GM21737 (cell line): ENCODE results near the gene KCNE4.

Experiments used
- ATAC-seq: cut with Tn5 transposase; IDR thresholded peaks from one replicate; pipeline ENCODE4 v1.9.1; 2021; ENCODE audit warnings: mild to moderate bottlenecking, moderate library complexity; ENCODE audit not compliant: unreplicated experiment

The KCNE4 gene

DNA sequence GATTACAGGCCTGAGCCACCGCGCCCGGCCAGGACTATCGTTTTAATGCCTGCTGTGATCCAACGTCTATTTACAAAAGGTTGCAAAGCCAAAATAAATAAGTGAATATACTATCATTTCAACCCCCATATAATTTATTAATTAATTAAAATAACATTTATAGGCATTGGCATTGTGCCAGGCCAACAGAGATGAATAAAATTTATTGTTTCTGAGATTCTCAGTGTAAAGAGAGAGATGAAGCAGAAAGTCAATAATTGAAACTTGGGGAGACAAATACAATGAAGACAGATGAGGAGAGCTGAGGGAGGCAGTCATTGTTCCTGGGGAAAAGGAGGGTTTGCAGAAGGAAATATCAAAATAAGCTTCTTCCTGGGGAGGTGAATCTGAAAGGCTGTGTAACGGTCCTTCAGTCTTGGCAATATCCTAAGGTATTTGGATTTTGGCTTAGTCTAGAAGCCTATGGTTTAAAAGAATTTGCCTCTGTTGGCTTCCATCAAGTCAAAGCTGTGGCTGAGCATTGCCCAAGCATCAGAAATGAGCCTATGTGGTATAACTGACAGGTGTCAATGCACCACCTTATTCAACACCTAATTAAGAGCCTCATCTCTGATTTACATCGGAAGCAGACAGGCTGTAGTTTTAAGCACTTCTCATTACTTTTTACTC lies 31.5 kb downstream of the KCNE4 start:
- no peak for ATAC-seq

DNA sequence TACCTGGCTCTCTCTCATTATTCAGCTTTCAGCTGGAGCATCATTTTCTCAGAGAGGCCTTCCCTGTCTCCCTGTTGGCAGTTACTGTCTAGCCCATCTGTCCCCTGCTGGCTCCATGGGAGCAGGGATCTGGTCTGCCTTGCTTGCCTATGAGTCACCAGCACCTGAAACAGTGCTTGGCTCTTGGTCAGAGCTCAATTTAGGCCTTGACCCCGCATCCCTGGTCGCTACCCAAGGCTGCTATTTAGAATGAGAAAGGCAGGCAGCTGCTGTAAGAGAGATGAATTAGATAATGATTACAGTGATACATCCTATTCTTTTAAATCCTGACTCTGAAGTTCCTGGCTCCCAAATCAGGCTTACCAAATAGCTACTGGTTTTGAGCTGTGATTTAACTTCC lies 32.9 kb downstream of the KCNE4 start:
- ATAC-seq, result no peak

DNA sequence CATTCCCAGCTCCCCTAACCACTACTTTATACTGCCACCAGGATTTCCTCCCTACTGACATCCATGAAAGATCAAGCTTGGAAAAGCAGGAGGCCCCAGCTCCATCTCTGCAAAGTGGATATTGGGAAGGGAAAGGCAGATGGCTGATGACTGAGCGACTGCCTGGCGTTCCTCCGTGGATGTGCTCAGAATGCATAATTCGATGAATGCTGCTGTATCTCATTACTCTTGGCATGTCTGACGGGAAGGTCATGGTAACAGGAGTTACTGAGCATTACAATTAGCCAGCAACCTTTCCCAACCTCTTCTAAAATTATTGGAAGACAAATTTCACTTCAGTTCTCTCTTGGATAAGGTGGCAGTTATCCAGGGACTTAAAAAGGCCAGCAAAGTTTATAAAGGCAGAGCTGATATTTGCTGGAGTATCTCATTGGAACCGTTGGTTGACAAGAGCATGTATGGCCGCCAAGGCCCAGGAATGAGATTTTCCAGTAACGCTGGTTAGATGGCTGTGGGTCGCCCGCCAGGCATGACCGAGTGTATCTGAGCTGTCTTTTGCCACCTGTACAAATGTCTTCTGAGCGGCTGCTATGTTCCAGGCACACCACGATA lies 34.5 kb downstream of the KCNE4 start:
- ATAC-seq, result no peak

DNA sequence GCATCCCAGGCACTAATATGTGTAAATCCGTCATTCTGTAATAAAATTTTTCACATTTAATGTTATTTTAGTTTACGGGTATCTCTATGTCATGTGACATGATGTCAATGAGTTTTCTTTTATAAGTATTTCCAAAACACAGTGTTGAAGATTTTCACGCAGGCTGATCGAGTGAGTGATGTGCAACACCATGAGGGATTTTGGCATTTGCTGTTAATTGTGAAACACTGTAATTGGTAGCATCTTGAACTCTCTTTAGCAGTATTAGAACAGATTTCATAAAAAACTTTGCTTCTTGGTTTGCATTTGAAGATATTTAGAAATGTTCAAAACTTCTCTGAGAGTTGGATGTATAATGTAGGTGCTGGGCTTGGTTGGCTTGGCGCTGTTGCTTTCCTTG lies 35.5 kb downstream of the KCNE4 start:
- no peak for ATAC-seq

DNA sequence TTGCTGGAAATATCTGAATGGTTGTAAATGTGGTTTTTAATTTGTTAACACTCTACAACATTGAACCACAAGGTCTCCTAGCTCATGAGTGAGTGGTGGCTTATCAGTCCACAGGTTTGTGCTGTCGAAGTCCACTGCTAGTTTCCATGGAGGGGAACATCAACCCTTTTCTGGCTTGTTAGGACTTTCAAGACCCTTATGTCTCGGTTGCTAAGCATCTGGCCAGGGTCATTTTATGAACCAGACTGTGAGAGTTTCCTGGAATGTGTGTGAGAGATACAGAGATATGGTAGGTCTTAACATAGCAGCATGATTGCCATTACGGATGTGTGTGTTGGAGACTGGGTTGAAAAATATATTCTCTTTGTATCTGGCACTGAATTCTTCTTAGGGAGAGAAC lies 36.9 kb downstream of the KCNE4 start:
- ATAC-seq, result no peak

DNA sequence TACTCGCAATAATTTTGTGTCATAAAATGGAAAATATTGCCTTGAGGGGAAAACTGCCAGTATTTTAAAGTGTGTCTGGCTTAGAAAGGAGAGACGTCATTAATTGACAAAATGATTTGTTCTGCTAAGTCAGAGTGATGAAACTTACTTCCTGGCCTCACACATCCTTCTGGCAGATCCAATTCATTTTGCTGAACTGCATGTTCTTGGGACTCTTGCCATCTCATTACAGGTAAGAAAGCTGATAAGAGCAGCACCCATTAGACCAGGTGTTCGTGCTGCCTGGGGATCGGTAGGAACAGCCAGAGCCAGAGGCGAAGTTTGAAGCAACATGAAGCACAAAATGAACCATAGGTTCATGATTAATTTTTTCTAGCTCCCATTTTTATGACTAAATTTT lies 38.0 kb downstream of the KCNE4 start:
- ATAC-seq, result no peak

DNA sequence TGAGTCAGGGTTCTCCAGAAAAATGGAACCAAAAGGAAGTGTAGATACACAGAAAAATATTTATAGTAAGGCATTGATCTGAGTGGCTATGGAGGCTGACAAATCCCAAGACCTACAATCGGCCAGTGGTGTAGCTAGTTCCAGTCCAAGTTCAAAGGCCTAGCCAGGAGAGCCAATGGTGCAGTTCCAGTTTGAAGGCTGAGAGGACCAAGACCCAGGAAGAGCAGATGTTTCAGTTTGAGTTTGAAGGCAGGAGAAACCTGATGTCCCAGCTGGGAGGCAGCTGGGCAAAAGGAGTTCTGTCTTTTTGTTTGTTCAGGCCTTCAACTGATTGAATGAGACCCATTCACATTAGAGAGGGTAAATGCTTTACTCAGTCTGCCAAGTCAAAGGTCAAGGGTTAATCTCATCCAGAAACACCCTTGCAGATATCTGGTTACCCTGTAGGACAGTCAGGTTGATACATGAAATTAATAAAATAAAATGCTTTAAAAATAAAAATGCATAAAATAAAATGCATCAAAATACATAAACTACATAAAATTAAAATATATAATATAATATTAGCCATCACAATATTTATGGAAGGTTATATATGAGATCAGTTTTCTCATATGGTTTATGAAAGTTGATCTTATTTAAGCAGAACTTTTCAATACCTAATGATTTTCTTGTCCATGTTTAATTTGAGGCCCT lies 38.7 kb downstream of the KCNE4 start:
- ATAC-seq, result no peak

DNA sequence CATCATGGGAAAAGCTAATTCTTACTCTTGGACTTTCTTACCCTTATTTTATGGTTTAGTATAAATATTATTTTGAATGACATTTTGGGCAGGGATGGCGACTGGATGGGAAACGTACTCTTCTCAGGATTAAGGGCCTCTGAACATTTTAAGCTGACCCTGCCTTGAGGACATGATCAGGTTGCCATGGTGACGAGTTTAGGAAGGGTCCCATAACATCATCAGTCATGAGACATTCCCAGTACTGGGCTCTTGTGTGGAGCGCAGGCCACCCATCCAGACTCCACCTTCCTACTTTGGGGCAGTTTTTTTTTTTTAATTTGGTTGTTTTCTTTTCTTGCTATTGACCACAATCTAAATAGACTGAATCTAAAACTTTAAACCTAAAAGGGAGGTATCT lies 40.7 kb downstream of the KCNE4 start:
- no peak for ATAC-seq

DNA sequence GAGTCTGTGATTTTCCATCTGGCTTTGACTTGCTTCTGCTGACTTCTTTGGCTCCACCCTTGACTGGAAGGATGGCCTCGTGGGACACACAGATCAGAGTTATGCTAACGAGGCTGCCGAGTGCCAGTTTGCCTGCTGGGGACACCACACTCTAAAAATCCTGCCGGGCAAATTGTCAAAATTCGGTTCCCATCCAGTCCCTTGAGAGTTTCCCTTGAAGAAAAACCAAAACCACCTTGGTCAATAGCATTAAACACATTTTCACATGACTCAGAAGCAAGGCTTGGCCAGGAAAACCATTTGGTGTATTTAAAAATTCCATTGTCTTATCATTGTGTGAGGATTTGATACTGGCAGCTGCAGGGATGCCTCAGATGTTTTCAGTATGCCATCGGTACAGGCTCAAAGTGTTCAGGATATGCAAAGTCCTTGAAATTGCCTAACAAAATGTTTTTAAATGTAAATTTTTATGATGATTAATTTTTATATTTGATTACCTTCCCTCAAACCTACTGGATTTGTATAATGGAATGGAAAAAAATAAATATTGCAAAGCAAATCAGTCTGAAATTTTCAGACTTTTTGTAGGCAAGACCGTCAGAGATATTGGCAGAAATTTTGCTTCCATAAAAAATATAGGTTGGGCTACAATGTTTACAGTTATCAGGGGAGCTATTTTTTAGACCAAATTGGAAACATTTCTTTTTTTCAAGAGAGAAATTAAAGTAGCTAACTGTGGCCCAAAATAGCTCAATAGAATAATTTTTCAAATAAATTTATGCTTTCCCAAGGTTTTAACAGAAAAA lies 41.6 kb downstream of the KCNE4 start:
- ATAC-seq, result no peak

DNA sequence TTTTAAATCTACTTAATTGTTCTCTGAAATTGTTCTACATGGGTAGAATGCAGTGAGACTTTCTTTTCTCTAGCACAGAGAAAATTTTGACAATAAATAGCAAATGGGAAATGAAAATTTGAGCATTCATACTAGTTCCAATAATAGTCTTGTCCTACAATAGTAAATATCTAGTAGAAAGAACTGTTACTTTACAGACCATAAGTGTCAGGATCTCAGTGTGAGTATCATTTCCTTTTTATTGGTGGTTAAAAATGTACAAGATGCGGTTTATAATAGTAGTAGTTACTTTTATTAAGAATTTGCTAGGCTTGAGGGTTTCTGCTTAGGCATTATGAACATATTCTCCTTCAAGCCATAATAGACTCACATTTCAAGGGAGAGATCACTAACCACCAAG lies 43.2 kb downstream of the KCNE4 start:
- ATAC-seq, result no peak

DNA sequence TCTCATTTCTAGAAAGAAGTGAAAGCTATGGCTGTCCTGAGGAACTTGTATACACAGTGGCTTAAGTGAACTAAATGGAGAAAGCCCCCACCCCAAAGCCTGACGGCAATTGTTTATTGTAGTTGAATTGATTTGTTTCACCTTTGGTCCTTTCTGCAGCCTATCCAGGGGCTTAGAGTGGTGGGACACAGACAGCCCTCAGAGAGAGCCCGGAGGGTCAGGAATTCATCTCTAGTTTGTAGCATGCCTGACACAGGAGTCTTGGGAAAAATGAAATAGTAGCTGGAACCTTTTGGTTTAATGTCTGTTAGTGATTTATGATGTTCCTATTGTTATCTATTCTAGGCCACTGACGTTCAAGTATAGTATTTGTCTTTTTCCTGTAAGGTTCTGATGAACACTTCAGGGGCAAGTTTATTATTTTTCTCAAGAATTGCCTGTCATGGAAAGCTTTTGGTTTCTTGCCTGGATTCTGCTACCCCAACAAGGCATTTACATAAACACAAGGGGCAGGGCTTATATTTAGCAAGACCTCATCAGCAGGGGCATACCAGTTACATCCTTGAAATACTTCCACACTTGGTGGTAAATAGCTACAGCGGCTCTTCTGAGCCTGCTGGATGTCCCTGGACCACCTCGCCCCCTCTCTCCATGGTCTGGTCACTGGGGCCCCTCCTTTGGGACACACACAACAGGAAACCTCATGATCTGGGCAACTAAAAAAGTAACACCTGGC lies 44.4 kb downstream of the KCNE4 start:
- no peak for ATAC-seq

DNA sequence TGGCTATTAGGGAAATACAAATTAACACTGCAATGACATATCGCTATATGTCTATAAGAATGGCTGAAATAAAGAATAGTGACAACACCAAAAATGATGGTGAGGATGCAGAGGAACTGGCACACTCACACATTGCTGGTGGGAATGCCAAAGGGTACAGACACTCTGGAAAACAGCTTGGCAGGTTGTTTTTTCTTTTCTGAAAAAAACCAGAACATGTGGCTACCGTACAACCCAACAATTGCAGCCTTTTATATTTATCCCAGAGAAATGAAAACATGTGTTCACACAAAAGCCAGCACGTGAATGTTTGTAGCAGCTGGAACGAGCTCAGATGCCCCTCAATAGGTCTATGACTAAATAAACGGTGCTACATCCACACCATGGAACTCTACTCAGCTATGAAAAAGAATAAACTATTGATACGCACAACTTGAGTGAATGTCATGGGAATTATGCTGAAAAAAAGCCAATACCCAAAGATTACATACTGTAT lies 45.9 kb downstream of the KCNE4 start:
- ATAC-seq, result no peak

DNA sequence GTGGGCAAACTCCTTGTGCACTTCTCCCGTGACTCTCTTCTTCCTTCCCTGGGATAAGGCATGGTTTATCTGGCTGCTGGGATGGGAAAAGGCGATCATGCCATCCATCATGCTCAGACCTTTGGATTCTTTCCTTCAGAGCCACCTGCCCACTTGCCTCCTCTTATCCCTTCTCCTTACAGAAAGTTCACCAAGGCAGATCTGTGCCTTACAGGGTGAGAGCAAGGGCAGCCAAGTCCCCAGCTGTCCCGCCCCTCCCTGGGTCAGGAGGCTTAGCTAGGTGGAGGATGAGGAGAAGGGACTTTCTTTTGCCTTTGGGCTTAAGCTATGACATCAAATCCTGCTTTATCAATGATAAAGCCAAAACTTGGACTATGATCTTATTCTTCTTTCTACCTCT lies 47.6 kb downstream of the KCNE4 start:
- ATAC-seq, result no peak

DNA sequence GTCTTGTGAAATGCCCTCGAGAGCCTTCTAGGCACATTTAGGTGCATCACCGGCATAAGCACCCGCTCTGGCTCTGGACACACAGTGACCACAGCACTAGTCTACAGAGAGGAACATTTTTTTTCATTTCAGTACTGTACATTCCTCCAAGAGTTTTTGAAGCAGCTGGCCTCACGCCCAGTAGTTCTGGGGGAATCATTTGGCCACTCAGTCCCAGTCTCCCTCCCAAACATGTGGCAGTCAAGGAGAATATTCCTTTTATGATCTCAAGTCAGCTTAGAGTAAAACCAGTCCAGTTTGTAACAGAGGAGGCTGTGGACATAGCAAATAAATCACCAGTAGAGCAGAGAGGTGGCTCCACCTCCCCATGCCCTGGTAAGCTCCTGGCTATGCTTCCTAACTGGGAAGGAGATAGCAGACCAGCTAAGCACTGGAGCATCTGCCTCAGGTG lies 48.1 kb downstream of the KCNE4 start:
- ATAC-seq, result no peak

DNA sequence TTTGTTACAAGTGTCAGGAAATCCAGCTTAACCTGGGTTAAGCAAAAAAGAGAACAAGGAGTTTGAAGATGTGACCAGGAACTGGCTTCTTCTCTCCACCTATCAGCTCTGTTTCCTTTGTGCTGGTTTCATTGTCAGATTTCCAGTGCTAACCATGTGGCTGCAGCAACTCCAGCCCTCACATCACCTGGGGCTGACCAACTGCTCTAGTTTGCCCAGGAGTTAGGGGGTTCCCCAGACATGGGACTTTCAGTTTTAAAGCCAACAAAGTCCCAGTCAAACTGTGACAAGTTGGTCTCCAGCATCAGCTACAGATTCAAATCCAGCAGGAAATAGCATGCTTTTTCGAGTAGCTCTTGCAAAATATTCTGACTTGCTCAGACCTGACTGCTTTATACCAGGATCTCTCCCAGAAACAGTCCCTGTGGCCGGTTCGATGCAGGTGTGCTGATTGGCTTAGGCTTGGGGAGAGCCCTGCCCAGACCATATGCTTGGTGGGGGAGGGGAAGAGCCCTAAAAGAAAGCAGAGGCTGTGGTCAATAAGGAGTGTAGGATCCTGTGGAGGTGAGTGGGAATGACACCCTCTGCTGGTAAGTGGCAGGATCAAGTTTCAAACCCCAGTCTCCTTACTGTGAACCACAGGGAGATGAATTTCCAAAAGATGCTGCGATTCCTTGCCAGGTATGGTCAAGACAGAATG lies 49.5 kb downstream of the KCNE4 start:
- ATAC-seq, result peak; percentile 82

DNA sequence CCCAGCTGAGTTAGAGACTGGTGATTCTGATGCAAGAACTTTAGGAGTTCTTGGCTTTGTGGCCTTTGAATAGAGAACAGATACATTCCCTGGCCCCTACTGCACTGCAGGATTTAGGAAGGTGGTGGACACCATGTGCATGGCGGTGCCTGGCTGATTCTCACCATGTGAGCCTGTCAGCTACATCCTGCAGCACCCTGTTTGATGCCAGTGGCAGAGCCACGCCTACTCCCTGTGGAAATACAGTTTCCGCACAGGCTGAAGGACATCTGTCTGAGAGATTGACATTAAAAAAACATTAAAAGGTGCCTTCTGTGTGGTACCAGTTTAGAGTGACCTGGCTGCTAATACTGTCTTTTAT lies 50.0 kb downstream of the KCNE4 start:
- no peak for ATAC-seq

DNA sequence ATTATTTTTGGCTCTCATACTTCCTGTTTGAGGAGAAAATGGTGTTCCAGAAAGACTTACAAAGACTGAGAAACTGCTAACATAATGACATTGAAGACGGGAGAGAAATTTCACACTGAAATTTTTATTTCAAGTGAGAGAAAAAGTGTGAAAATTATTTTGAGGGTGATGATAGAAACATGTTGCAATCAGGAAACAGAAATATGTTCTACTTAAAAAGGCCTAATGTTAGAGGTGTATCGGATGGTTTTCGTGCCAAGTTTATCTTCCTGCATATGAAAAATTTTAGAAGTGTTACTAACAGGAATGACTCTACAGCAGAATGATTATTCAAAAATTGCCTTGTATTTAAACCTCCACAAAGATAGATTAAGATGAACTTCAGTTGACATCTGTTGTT lies 50.5 kb downstream of the KCNE4 start:
- ATAC-seq, result no peak

DNA sequence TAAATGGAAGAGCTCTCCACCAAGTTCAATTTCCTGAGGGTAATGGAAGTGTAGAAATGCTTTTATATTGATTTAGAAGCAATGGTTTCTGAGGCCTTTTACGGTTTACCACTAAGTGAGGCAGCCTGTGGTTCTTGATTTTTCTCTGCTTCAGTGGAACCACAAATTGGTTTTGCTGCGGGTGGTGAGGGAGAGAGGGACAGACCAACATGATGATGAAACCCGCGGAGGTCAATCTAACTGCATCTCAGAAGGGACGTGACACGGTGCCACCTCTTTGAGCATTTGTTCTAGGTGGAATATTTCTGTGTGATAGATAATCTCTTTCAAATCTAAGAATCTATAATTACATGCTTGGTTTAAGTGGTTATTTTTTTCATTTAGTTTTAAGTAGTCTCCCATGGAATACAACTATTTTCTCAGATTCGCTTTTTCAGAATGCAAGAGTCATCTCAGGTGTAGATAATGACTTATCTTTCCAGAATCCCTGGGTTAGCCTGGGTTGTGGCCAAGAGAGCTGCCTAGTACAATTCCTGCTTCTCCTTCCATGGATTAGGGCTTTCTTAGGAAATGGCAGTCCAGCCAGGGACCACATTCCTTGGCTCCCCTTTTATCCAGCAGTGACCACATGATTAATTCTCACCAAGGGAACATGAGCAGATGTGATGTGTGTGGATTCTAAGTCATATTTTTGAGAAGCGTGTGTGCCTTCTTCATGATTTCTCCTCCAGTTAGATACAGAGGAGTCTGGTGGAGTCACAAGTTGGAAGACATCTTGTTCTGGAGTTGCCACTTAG lies 52.5 kb downstream of the KCNE4 start:
- ATAC-seq, result no peak
